NCI-H748 (cell line): ENCODE measurements around the gene MAN1C1.

ENCODE experiments used
- DNase-seq: peaks from one replicate; lab custom pipeline; 2025; ENCODE audit not compliant: unreplicated experiment; lab: John Stamatoyannopoulos, UW

Gene MAN1C1

GRCh38 chr1:25774206-25774803 is 157.7 kb downstream of the MAN1C1 start:
- no peak for DNase-seq

- no peak for DNase-seq
Measured at GRCh38 chr1:25774921-25775771, 158.6 kb downstream of the MAN1C1 start.

- peak; percentile 11 for DNase-seq
Measured at GRCh38 chr1:25779388-25779787, 162.8 kb downstream of the MAN1C1 start.

GRCh38 chr1:25779894-25780293 is 163.3 kb downstream of the MAN1C1 start:
- DNase-seq: no peak

- peak; percentile 23 for DNase-seq
Measured at GRCh38 chr1:25780318-25781129, 163.9 kb downstream of the MAN1C1 start.

- DNase-seq: no peak
Measured at GRCh38 chr1:25781130-25781433, 164.5 kb downstream of the MAN1C1 start.

GRCh38 chr1:25782608-25783201 is 166.1 kb downstream of the MAN1C1 start:
- no peak for DNase-seq

GRCh38 chr1:25784575-25785051 is 168.0 kb downstream of the MAN1C1 start:
- DNase-seq: no peak

GRCh38 chr1:25785333-25786067 is 168.9 kb downstream of the MAN1C1 start:
- DNase-seq: no peak

- DNase-seq: no peak
Measured at GRCh38 chr1:25786887-25787759, 170.5 kb downstream of the MAN1C1 start.

GRCh38 chr1:25787760-25788166 is 171.2 kb downstream of the MAN1C1 start:
- DNase-seq: no peak

GRCh38 chr1:25790472-25790871 is 173.9 kb downstream of the MAN1C1 start:
- DNase-seq: no peak

GRCh38 chr1:25792115-25792514 is 175.5 kb downstream of the MAN1C1 start:
- no peak for DNase-seq

- no peak for DNase-seq
Measured at GRCh38 chr1:25793585-25794170, 177.1 kb downstream of the MAN1C1 start.

GRCh38 chr1:25794325-25794724 is 177.7 kb downstream of the MAN1C1 start:
- DNase-seq: no peak

- DNase-seq: no peak
Measured at GRCh38 chr1:25795211-25795610, 178.6 kb downstream of the MAN1C1 start.

GRCh38 chr1:25795946-25796810 is 179.6 kb downstream of the MAN1C1 start:
- DNase-seq: no peak

GRCh38 chr1:25796811-25797458 is 180.3 kb downstream of the MAN1C1 start:
- peak; percentile 69 for DNase-seq
